Ovary (tissue), 3 donors: ENCODE data around the gene LRMDA.

ENCODE experiments used
- CTCF ChIP-seq, 3 donors: fragments of 450-650 bp in 2 of 3; fragments of 200-600 bp in 1 of 3; IDR thresholded peaks; one replicate each; pipeline versions ENCODE4 v1.5.1 to v1.8.0; 2016 to 2022; ENCODE audit warnings: antibody characterized with exemption in 3 of 3, mild to moderate bottlenecking in 1 of 3
- EP300 ChIP-seq: sonication (generic); formaldehyde crosslinking; IDR thresholded peaks from one replicate; pipeline ENCODE4 v1.6.1; 2017; ENCODE audit warnings: antibody characterized with exemption
- POLR2A ChIP-seq: fragments of 450-650 bp; IDR thresholded peaks from one replicate; pipeline ENCODE4 v1.6.1; 2017; ENCODE audit warnings: antibody characterized with exemption, mild to moderate bottlenecking, moderate library complexity
- donor health status: DM: no; HTN: no; CAD: no.

GRCh38 chr10:75763652-75764051 lies 332.2 kb downstream of the LRMDA start:
- TF ChIP-seq CTCF (IDR thresholded peaks at IDR 0.05): no peak
- no peak for TF ChIP-seq POLR2A
- no peak for TF ChIP-seq EP300
